Measurements from ENCODE around the gene TRPC6.

The TRPC6 gene

DNA sequence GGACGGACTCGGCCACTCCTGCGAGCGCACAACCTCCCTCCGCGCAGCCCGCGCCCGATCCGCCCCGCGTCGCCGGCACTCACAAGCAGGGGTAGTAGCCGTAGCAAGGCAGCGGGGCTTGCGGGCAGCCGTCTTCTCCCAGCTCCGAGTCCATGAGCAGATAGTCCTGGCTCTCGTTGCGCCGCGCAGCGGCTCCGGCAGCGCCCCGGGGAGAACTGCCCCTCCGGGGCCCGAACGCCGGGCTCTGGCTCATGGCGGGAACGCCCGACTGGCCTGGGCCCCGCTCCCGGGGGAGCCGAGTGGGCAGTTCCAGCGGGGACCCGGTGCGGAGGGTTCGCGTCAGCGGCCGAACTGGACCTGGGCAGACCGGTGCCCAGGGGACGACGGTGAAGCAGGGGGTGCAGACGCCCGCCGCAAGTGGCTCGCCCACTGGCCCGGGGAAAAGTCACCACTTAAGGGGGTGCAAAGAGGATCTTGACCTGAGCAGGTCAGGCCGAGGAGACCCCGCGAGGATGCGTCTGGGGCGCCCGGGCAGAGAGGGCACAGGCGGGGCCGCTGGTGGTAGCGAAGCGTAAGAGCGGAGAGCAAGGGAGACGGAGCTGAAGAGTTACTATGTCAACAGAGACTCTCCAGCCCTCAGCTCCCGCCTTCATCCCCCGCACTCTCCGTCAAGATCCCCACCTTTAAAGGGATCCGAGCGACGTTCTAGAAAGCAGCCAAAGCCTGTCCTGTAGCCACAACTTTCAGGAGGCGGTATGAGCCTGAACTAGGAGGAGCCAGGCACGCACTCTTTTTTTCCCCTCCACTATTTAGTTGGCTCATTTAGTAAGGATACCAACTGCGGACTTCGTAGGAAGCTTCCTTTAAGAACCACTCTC, at the start of gene TRPC6:
Gene TRPC6 (minus strand): TSS at position 757 of the 878 bp plus-strand sequence. CDS start 504 bp downstream, at position 253.
- DNase-seq (ENCODE audit: low read depth): no peak

DNA sequence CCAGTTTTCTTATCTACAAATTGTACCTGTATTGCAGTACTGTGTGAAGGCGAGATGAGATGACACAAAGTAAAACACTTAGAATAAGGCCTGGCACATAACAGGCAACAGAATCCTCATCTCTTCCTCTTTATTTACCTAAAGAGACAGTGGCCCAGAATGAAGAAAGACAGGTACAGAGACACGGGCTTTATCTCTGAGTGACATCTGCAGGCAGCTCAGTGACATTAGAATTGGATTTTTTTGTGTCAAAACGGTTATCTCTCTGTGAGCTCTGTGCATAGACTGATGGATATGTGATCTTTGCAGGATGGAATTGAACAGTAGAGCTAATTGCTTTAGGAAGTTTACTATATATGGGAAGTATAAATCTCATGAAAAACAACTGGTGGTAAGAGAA, 36.2 kb upstream of the TRPC6 start:
- DNase-seq (ENCODE audit: low read depth): no peak

DNA sequence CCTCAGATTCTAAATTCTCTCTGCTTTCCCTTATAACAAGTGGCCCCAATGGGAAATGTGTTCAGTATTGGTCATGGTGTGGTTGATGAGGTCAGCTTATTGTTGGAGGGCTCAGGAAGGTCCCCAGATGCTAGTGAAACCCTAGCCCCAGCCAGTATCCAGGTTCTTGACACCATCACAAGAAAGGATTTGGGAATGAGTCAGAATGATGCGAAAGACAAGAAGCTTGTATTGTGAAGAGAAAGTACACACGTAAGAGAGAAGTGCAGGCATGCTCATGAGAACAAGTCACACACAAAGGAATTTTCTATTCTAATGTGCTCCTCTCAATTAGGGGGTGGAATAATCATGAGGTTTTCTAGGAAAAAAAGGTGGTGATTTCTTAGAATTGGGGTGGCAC, 34.9 kb upstream of the TRPC6 start:
- DNase-seq (ENCODE audit: low read depth): no peak

DNA sequence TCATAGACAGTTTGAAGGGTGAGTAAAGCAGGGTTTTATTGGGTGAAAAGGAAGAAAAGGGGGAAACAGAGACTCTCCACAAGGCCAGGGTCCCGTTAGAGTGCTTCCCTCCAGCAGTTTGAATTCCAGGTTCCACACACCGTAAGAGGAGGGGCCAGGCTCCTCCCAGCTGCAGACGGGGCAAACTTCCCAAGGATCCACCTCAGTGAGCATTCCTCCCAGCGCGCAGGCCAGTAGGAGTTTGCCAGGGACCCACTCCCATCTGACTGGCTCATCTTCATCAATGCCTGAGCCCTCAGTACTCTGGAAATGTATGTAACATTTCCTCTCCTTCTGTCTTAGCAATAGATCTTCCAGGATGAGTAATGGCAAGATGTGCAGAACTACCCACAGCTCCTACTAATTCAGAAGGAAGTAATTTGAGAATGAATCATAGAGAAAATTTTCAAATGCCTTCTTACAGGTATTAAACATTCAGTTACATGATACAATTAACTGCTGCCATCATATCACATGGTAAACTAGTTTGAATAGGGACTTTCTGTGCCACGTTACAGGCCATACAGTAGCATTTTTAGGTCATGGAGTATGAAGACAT, 34.0 kb upstream of the TRPC6 start:
- DNase-seq (ENCODE audit: low read depth): no peak

DNA sequence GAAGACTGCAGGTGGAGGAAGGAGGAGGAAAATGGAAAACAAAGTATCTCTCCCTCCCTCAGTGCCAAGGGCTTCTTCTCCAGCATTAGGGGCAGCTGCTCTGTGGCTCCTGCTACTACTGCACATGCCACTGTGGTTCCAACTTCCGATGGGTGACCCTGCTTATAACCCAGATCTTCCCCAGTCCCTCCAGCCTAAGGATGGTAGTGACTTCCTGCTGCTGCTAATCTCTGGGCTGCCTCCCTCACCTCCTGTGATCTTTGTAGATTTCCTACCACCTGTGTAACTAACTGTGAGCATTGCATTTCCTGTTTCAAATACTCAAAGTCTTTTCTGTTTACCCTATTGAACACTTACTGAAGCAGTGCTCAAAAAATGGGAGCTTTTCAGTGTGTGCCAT, 28.7 kb upstream of the TRPC6 start:
- DNase-seq (ENCODE audit: low read depth): no peak

DNA sequence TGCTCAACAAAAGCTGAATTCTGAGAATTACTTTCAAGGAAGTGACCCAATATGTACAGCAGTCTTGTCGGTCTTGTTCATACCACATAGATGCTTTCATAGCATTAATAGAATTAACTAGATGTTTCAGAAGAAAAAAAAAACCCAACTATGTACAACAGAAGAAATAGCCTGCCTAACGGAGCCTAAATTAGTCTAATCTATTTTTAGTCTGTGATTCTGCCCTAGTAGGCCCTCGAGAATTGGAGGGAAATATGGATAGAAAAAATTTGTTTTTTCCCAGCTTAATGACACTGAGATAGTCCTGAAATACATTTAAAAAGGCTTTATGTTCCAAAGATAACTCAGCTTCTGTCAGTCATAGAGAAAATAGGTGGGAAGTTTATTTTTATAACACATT, 17.1 kb upstream of the TRPC6 start:
- DNase-seq (ENCODE audit: low read depth): no peak

DNA sequence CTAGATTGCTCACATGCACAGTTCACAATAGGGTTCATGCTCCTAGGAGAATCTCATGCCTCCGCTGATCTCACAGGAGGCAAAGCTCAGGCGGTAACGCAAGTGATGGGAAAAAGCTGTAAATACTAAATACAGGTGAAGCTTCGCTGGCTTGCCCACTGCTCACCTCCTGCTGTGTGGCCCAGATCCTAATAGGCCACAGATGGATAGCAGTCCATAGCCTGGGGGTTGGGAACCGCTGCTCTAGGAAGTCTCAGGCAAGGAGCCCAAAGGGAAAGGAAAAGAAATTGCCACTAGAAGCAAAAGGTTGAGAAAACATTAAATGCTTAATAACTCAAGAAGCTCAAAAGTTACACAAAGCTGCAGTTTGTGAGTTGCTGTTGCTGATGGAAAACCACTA, 3.2 kb upstream of the TRPC6 start:
- no peak for DNase-seq (ENCODE audit: low read depth)

DNA sequence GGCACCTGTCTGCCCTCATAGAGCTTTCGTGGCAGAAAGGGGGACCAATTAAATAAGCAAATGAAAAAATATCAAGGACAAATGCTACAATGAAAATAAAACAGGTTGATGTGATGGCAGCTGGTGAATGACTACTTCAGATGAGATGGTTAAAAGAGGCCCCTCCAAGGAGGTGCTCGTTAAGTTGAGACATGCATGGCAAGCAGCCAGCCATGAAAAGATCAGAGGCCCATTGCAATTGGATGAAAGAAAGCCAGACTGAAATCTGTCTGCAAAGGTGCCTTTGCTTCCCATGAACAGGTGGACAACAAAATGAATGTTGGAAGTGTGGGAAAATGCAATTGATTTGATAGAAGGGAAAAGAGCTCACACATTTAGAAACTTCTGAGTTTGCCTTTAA, 848 bp upstream of the TRPC6 start:
- DNase-seq (ENCODE audit: low read depth): no peak

DNA sequence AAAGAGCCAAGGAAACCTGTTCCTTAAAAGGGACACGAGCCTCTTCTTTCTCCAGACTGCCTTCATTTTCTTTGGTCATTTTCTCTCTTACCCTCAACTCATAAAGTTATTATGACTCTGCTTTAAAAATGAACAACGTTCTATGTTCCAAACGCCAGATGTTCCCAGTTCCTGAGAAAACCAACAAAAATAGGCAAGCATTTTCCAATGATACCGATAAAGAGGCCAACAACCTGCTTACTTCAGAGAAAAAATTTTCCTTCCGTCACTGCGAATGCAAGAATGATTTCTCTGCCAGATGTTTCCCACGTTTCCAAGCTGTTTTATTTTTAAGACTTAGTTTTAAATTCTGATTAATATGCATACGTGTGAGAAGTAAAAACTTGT, 315 bp upstream of the TRPC6 start:
- DNase-seq (ENCODE audit: low read depth): no peak

DNA sequence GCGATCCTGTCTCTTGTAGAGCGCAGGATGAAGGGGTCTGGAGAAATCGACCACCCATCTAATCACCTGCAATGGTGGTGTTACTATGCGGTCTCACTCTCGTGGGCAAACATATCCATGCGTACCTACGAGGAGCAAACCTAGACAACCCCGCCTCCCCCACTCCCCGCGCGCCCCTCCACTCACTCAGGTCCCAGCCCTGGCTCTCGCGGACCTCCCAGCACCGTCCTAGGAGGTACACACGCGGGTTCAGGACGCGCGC, 887 bp downstream of the TRPC6 start:
- DNase-seq (ENCODE audit: low read depth): no peak

DNA sequence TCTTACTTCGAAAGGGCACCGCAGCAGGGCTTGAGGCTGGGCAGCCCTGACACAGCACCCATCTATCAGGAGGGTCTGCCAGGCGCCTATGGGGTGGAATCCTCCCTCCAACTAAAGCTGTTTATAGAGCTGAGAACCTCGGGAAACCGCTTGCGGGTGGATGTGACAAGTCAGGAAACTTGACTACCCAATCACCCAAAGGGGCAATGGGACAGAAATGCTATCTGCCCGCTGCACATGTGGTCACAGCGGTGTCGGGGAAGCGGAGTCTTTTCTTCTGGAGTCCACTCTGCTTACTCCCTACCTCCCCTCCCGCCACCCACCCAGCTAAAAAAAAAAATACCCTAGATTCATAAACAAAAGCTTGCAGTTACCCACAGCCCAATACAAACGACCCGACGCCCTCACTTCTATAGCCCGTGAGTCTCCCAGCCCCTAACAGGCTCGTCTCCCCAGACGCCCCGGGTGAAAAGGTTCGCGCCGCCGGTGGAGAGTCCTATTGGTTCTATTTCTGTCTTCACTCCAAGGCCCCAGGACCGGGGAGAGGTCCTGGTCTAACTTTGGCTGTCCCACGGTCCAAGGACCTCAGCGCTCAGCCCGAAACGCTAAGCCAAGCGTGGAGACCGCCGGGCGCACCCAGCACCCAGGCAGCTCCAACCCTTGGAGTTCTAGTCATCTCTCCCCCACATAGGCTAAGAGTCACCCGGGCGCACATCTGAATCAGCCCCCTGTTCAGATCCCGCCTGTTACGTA, 1.4 kb downstream of the TRPC6 start:
- DNase-seq (ENCODE audit: low read depth): no peak

DNA sequence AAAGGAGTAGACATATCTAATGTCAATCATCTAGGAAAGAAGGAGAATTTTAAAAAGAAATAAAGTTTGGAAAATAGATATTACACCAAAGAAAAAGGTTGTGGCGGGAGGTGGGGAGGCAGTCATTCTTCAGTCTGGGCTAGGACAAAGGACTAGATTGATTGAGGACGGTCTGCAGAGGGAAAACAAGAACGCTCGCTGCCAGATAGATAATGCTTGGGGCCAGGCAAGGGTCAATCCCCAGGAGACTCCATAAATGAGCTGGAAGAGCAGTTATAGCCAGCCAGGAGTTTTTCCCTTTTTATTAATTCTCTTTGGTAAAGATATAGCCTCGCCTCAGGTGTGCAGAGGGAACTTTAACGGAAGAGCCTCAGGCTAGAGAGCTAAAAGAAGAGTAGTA, 6.3 kb downstream of the TRPC6 start:
- no peak for DNase-seq (ENCODE audit: low read depth)

DNA sequence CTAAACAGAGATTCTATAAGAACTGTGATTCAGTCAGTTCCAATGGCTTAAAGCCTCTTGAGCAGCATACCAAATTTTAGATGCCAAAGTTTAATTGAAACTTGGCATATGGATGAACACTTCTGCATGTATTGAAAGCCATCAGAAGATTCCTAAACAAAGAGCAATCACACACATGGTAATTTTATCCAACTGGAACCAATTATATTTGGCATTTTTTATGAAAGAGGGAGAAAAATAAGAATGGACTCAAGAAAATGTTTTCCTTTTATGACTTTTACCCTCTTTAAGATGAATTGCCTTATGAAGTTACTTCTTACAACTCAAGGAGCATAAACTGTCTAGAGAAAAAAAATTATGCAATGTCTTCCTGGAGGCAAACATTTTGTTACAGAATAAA, 7.4 kb downstream of the TRPC6 start:
- DNase-seq (ENCODE audit: low read depth): no peak

DNA sequence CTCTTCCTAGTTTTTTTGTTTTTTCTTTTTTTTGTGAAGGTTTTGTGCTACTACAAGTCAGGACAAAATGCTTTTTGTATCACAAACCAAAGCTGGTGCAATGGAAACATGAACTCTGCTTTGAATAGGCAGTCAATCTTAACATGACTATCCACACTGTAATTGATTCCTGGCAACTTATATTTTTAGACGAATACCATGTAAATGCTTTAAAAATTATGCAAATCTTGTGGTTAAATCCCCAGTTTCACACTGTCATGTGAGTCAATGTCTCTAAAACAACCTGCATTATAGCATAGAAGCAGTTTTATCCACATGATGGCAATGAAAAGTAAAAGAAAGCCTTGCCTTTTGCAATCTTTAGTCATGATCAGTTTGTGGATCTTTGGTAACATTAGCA, 8.9 kb downstream of the TRPC6 start:
- no peak for DNase-seq (ENCODE audit: low read depth)

DNA sequence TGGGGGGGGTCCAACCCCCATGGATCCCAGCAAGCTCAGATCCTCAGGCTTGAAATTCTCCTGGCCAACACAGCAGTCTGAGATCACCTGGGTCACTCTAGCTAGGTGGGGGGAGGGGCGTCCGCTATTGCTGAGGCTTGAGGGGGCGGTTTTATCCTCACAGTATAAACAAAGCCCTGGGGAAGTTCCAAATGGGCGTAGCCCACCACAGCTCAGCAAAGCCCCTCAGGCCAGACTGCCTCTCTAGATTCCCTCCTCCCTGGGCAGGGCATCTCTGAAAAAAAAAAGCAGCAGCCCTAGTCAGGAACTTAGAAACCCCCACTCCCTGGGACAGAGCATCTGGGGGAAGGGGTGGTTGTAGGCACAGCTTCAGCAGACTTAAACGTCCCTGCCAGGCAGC, 16.7 kb downstream of the TRPC6 start:
- no peak for DNase-seq (ENCODE audit: low read depth)

DNA sequence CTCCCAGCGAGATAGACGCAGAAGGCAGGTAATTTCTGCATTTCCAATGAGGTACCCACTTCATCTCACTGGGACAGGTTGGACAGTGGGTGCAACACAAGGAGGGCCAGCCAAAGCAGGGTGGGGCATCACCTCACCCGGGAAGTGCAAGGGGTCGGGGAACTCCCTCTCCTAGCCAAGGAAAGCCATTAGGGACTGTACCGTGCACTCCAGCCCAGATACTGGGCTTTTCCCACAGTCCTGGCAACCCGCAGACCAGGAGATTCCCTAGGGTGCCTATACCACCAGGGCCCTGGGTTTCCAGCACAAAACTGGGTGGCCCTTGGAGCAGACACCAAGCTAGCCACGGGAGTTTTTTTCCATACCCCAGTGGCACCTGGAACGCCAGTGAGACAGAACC, 17.2 kb downstream of the TRPC6 start:
- DNase-seq (ENCODE audit: low read depth): no peak

DNA sequence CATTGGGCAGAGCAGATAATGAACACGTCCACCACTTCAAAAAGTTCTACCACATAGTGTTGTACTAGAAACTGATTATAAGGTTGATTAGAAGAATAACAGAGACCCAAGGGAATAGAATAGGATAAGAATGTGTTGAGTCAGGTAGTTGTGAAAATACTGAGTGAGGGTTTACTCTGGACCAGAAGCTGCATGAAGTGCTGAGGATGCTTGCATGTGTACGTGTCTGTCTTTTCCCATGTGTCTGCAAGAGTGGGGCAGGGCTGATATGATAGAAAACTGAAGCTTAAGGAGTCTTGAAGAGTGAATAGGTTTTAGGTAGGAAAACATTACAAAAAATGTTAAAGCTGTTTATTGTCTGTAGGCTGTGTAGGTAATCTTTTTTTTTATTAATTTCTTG, 20.6 kb downstream of the TRPC6 start:
- no peak for DNase-seq (ENCODE audit: low read depth)

DNA sequence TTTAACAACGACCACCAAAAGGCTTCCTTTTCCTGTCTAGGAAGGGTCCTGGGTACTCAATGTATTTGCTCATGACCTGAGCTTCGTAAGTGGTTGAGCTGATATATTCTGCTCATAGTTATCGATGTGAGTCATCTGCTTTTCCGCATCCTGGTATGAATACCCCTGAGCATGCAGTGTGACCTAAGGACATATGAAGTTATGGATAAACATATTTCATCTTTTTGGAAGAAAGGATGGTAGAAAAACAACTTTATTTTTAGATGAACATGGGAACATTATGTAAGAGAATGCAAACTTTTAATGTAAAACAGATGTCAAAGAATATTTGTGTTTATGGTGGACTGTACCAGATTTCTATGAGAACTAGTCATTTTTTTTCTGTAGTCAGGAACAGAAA, 28.4 kb downstream of the TRPC6 start:
- DNase-seq (ENCODE audit: low read depth): no peak

DNA sequence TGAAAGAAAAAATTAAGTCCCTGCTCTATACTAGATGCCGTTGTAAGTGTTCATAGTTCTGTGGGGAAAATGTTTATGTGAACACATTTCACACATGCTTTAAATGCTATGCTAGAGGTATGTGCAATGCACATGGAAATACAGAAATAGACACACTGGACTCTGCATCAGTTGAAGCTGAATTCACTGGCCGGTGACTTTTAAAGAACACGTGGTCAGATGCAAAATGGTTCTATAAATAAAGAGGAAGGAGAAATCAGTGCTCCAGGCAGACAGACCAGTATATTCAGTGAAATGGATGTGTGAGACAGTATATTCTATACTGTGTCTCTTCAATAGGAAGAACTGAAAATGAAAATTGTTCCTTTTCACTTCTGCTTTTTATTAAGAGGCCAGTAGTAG, 29.9 kb downstream of the TRPC6 start:
- no peak for DNase-seq (ENCODE audit: low read depth)

DNA sequence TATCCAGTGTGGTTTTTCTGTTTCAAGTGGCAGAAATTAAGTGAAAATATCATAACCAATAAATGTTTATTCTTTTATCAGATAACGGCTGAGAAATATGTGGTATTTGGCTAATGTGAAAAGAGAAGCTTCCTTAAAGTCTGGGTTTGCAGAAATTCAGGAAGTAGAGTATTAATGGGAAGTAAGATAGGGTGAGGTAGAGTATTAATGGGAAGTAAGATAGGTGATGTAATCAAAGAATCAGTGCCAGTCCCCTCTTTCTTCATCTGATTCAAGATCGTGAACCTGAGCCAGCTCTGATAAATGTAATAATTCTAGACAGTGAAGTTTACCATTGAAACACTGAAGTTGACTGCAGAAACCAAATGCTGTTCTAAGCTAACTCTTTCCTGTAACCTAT, 30.9 kb downstream of the TRPC6 start:
- no peak for DNase-seq (ENCODE audit: low read depth)

DNA sequence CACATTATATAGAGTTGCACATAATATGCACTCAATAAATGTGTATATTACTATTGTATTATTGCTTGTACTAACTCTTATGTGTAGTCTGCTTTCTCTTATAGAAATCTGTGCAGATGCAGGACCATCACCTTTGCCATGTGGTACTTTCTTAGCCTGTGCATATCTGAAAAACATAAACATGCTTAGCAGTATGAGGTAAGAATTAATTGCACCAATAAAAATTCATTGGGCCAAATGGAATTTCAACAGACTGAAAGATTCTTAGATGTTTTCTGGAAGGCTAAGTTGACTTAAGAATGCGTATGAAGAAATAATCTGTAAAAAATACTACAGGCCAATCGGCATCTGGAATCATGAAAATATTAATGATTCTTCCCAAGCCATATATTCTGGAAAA, 55.3 kb downstream of the TRPC6 start:
- DNase-seq (ENCODE audit: low read depth): no peak

DNA sequence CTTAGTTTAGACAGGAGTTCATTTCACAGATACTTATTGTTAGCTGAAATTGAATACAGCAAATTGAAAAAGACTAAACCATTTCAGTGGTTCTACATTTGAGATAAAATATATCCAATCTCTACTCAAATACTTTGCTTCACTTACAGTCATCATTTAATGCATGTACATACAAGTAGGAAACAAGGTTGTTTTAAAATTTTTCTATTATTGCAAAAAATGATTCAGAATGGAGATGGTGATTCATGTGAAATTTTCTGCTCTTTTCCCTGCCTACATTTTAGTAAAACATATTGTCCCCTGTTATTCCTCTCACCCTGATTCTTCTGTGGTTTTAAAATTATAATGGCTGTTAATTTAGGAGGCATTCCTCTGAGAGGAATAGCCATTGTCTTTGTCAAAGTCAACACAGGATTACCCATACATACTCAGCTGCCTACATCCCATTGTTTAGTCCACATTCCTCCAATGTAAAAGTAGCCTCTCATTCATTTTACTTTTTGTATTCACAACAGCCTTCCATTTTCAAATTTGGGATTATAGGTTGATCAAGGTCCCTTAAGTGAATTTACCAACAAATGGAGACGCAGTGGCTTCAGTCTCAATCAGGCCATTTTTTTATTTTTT, 60.1 kb downstream of the TRPC6 start:
- DNase-seq (ENCODE audit: low read depth): no peak

DNA sequence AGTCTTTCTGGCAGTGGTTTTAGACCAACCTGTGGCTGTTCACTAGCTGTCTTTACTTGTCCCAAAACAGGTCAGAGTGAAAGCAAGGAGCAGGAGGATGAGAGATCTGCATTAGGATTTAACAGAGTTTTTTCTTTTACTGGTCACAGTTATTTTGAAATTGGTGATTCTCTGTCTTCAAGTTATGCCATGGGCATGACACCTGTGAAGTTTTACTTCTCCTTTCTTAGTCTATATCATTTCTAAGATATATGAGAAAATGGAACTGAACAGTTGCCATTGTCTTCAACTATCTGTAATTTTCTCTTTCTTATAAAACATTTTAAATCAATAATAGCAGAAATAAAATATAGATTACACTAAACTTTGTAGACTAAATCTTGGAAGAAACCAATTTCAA, 60.6 kb downstream of the TRPC6 start:
- DNase-seq (ENCODE audit: low read depth): no peak

Measured in stimulated activated CD8-positive, alpha-beta memory T cell treated with anti-CD3 and anti-CD28 coated beads, Interleukin-12 subunit alpha, Interleukin-12 subunit beta, amount 100 ng/mL, for 1 hour (primary cell).